ENCODE data around the gene ASIC2. TPM values are rescaled to one million over a fixed set of nuclear protein-coding genes. Genes with fewer than 3 reads are reported as not detected.
A peak's percentile ranks its signal among the peaks of the same experiment; 100 is the strongest.
"Not testable (repeated sequence)": the region's sequence is repeated elsewhere in the genome, so short reads cannot be mapped to it uniquely, and the experiment has no call there.

Gene ASIC2
- total RNA-seq, 3 donors from 2014 or later: 0.84 to 4.6 (median 0.98) TPM

DNA sequence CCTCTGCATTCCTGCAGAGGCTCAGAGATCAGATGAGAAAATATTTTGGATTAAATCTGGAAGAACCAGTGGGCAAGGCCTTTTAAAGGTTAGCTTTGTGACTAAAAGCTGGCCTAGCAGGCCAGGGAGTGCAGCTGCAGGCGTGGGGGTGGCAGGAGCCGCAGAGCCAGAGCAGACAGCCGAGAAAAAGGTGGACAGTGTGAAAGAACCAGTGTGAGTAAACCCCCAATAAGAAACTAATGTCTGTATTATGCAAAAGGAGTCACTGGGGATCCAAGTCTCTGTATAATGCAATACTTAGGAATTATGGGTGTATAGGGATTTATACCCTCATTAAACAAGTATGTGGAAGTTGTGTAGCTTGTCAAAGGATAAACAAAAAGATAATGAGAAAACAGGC, 322.8 kb downstream of the ASIC2 start:
- Histone ChIP-seq H3K4me1 (ENCODE audit: low read depth) (peaks cover 4% of the 10 kb centered on the region), H3K36me3 (ENCODE audit: low read depth) (no peaks in the 10 kb centered on the region), H3K9me3 (no peaks in the 10 kb centered on the region), H3K4me3 (no peak overlapping the region)
- ATAC-seq (peak; percentile 38), DNase-seq (peak in 1 of 3 donors; percentile 50)
- no peak for TF ChIP-seq CTCF (IDR thresholded peaks at IDR 0.05)
- intact Hi-C loops (cut with DNase I, micrococcal nuclease): no loop called here

DNA sequence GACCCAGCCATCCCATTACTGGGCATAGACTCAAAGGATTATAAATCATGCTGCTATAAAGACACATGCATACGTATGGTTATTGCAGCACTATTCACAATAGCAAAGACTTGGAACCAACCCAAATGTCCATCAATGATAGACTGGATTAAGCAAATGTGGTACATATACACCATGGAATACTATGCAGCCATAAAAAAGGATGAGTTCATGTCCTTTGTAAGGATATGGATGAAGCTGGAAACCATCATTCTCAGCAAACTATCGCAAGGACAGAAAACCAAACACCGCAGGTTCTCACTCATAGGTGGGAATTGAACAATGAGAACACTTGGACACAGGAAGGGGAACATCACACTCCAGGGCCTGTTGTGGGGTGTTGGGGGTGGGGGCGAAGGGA, 323.9 kb downstream of the ASIC2 start:
- H3K36me3 ChIP-seq (ENCODE audit: low read depth); intact Hi-C loops (cut with DNase I, micrococcal nuclease); H3K9me3 ChIP-seq; H3K4me1 ChIP-seq (ENCODE audit: low read depth); ATAC-seq; DNase-seq; H3K4me3 ChIP-seq: not testable (repeated sequence)

- H3K4me3 ChIP-seq: no peak overlapping the region
- ATAC-seq: no peak
- TF ChIP-seq CTCF (IDR thresholded peaks at IDR 0.05): no peak
- no peaks in the 10 kb centered on the region for H3K9me3 ChIP-seq
- DNase-seq: no peak
- H3K4me1 ChIP-seq (ENCODE audit: low read depth): peaks cover 23% of the 10 kb centered on the region
- intact Hi-C loops (cut with DNase I, micrococcal nuclease): no loop called here
- no peaks in the 10 kb centered on the region for H3K36me3 ChIP-seq (ENCODE audit: low read depth)
Measured at GRCh38 chr17:32964541-32964940, 328.6 kb downstream of the ASIC2 start.

All from mucosa of descending colon (tissue), 3 donors.